OCI-LY7 (cell line): ENCODE measurements around the gene KIAA0513. TPM values are rescaled to one million over a fixed set of nuclear protein-coding genes. Genes with fewer than 3 reads are reported as not detected.

Experiments used
- BruUV-seq: library from RNA; stranded (reverse); fragments of 400-500 nt; replicated peaks from 2 replicates; lab custom pipeline; 2021; lab: Mats Ljungman, UMichigan
- CTCF ChIA-PET: fragments of 300-600 bp; sonication (Branson Sonifier 250); formaldehyde crosslinking; loops from one replicate; lab custom pipeline; 2022; ENCODE audit warnings: antibody characterized with exemption; ENCODE audit not compliant: unreplicated experiment; lab: Charles Lee
- POLR2A ChIA-PET: fragments of 300-600 bp; sonication (Branson Sonifier 250); formaldehyde crosslinking; loops from one replicate; lab custom pipeline; 2022; ENCODE audit warnings: antibody characterized with exemption; lab: Charles Lee
- DNase-seq: peaks from one replicate; pipeline ENCODE4 v3.0.0-alpha.2; 2015; ENCODE audit warnings: low spot score
- H2AFZ ChIP-seq: fragments of 200-600 bp; sonication (generic), shearing (Covaris generic); 2 replicates; pipeline ENCODE4 v1.6.1; 2014; ENCODE audit warnings: mild to moderate bottlenecking, antibody characterized with exemption, low read length, moderate library complexity
- H3K27ac ChIP-seq: fragments of 200-600 bp; sonication (generic); 2 replicates; pipeline ENCODE4 v1.5.1; 2014; ENCODE audit warnings: mixed run types, low read depth, mild to moderate bottlenecking, moderate library complexity, low read length, inconsistent platforms; ENCODE audit not compliant: poor library complexity, severe bottlenecking
- H3K36me3 ChIP-seq: fragments of 200-600 bp; sonication (generic); 2 replicates; pipeline ENCODE4 v1.6.1; 2014; ENCODE audit warnings: mild to moderate bottlenecking, antibody characterized with exemption, low read length, moderate library complexity, mixed read lengths; ENCODE audit not compliant: insufficient read depth
- H3K4me1 ChIP-seq: fragments of 200-600 bp; sonication (generic); 2 replicates; pipeline ENCODE4 v1.5.1; 2014; ENCODE audit warnings: mild to moderate bottlenecking, low read length; ENCODE audit not compliant: insufficient read depth, poor library complexity, severe bottlenecking
- H3K4me2 ChIP-seq: fragments of 200-600 bp; sonication (generic); 2 replicates; pipeline ENCODE4 v1.6.1; 2014; ENCODE audit warnings: mild to moderate bottlenecking, low read length
- H3K4me3 ChIP-seq: fragments of 200-600 bp; sonication (generic); 2 replicates; pipeline ENCODE4 v1.5.1; 2014; ENCODE audit warnings: mild to moderate bottlenecking, low read depth, low read length; ENCODE audit not compliant: poor library complexity, severe bottlenecking
- H3K79me2 ChIP-seq: fragments of 200-600 bp; sonication (generic); 2 replicates; pipeline ENCODE4 v1.6.1; 2016; ENCODE audit warnings: low read depth, mild to moderate bottlenecking, low read length, moderate library complexity, mixed read lengths; ENCODE audit not compliant: insufficient read depth
- H3K9me2 ChIP-seq: fragments of 200-600 bp; sonication (generic); 2 replicates; pipeline ENCODE4 v1.6.1; 2016; ENCODE audit warnings: mild to moderate bottlenecking, low read length, mixed read lengths; ENCODE audit not compliant: insufficient read depth
- H3K9me3 ChIP-seq: fragments of 200-600 bp; sonication (generic); 2 replicates; pipeline ENCODE4 v1.6.1; 2014; ENCODE audit warnings: mild to moderate bottlenecking, mixed run types, low read length, mixed read lengths
- H4K20me1 ChIP-seq: fragments of 200-600 bp; sonication (generic); 2 replicates; pipeline ENCODE4 v1.6.1; 2014; ENCODE audit warnings: mild to moderate bottlenecking, antibody characterized with exemption, low read length, moderate library complexity, mixed read lengths; ENCODE audit not compliant: insufficient read depth
- CTCF ChIP-seq: fragments of 200-600 bp; sonication (generic); conservative IDR thresholded peaks from 2 replicates; pipeline ENCODE4 v1.5.1; 2014; ENCODE audit warnings: mild to moderate bottlenecking, antibody characterized with exemption, low read length, moderate library complexity, mixed read lengths
- EZH2phosphoT487 ChIP-seq: fragments of 200-600 bp; sonication (generic); IDR thresholded peaks from 2 replicates; pipeline ENCODE4 v1.6.1; 2018; ENCODE audit warnings: low read depth, borderline replicate concordance, mild to moderate bottlenecking, mixed run types, antibody characterized with exemption, low read length, moderate library complexity, mixed read lengths
- intact Hi-C: fragments of 100-400 bp; cut with micrococcal nuclease; formaldehyde crosslinking; loops from one replicate; pipeline ENCODE4 v1.10.0; 2022; ENCODE audit not compliant: unreplicated experiment
- total RNA-seq, 2 experiments: library from RNA; depleted of rRNA in 1 of 2; stranded (reverse); fragments of >200 nt in 1 of 2; shearing (Covaris generic) in 1 of 2; gene quantifications; 2 replicates each; pipeline ENCODE4 v1.2.3, GENCODE V29; 2014 to 2022

KIAA0513 gene
- total RNA-seq, 2 experiments from 2014 or later, result 0.88 to 4.8 TPM

DNA sequence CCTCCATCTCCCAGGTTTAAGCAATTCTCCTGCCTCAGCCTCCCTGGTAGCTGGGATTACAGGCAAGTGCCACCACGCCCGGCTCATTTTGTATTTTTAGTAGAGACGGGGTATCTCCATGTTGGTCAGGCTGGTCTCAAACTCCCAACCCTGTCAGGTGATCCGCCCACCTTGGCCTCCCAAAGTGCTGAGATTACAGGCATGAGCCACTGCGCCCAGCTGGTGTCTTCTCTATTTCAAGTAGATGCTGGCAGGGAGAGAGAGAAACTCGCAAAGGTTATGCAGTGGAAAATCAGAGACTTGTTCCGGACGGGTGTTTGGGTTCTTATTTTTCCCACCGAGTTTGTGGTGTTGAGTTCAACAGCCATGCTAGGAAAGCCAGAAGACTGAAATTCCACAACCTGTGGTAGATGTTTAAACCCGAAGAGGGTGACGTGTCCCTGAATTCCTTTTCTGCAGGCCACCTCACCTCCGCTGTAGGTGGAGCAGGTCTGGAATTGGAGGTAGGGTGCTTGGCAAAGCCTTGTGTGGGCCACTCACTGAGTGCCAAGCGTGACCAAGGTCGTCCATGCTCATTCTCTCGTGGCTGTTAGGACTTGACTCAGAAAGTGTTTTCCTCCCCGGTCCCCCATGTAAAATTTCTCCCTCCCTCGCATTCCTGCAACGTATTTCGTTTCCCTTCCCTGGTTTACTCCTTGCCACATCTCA is 8.9 kb upstream of the KIAA0513 start:
- no peak overlapping the region for H2AFZ ChIP-seq
- TF ChIP-seq CTCF (no peak), EZH2phosphoT487 (no peak)
- no peaks in the 10 kb centered on the region for H3K9me3 ChIP-seq
- no peaks in the 10 kb centered on the region for H3K36me3 ChIP-seq
- H4K20me1 ChIP-seq, result no peaks in the 10 kb centered on the region
- H3K4me2 ChIP-seq, result no peak overlapping the region
- H3K4me3 ChIP-seq, result no peak overlapping the region
- intact Hi-C loops, result no loop called here
- H3K79me2 ChIP-seq, result no peaks in the 10 kb centered on the region
- POLR2A ChIA-PET, result interaction anchor here (0.7 kb wide), 1 partner anchor 31 kb away, joined by 4 read pairs; no protein-coding TSS in a partner anchor
- DNase-seq, result no peak
- H3K27ac ChIP-seq, result no peak overlapping the region
- CTCF ChIA-PET, result no interaction called here
- BruUV-seq, result no TSS peak
- no peaks in the 10 kb centered on the region for H3K9me2 ChIP-seq
- no peaks in the 10 kb centered on the region for H3K4me1 ChIP-seq

GRCh38 chr16:85019659-85020245 is 7.8 kb upstream of the KIAA0513 start:
- H3K36me3 ChIP-seq, result no peaks in the 10 kb centered on the region
- POLR2A ChIA-PET, result interaction anchor here (0.6 to 1.0 kb wide), 3 partner anchors 8 to 51 kb away, joined by 3 read pairs; partner anchors contain the start of gene ZDHHC7
- H3K4me1 ChIP-seq, result no peaks in the 10 kb centered on the region
- CTCF ChIA-PET, result no interaction called here
- H3K79me2 ChIP-seq, result no peaks in the 10 kb centered on the region
- no peaks in the 10 kb centered on the region for H3K9me3 ChIP-seq
- intact Hi-C loops, result no loop called here
- H3K9me2 ChIP-seq, result no peaks in the 10 kb centered on the region
- no peak overlapping the region for H3K4me2 ChIP-seq
- TF ChIP-seq EZH2phosphoT487 (no peak), CTCF (no peak)
- H3K27ac ChIP-seq, result no peak overlapping the region
- no peak overlapping the region for H3K4me3 ChIP-seq
- no TSS peak for BruUV-seq
- no peak overlapping the region for H2AFZ ChIP-seq
- no peak for DNase-seq
- no peaks in the 10 kb centered on the region for H4K20me1 ChIP-seq
